Transverse colon (tissue), 3 donors: Measurements from ENCODE around the gene CLMN.

Experiments used
- CTCF ChIP-seq, 5 experiments: fragments of 200-600 bp in 3 of 5; fragments of 450-650 bp in 2 of 5; sonication (generic) in 3 of 5; IDR thresholded peaks; 1 replicate in 2 of 5; 2 replicates in 3 of 5; pipeline ENCODE4 v1.5.1; 2016 to 2017; ENCODE audit warnings: antibody characterized with exemption in 5 of 5, inconsistent platforms in 3 of 5, mild to moderate bottlenecking in 2 of 5, moderate library complexity in 1 of 5
- EP300 ChIP-seq: sonication (generic); formaldehyde crosslinking; IDR thresholded peaks from one replicate; pipeline ENCODE4 v1.6.1; 2017; ENCODE audit warnings: antibody characterized with exemption, low read depth

DNA sequence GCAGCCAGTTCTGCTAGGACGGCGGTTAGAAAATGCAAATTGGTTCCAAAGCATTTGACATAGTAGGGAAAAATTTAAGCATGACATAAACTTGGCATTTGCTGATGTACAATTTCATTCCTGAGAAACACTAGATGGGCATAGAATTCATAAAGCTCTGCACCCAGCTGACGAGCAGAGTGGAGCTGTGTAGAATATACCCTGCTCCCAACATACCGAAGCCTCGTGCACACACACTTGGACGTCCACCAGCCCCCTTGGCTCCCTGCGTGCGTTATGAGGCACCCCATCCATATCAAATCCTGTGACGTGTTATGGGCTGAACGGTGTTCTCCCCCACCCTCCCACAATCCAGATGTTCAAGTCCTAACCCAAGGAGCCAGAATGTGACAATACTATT is 65.4 kb downstream of the CLMN start:
- TF ChIP-seq EP300 (no peak), CTCF (IDR thresholded peaks at IDR 0.05) (no peak)
